Astrocyte (in vitro differentiated cells and primary cell): Measurements from ENCODE around the gene ZNF436. TPM values are rescaled to one million over a fixed set of nuclear protein-coding genes. Genes with fewer than 3 reads are reported as not detected.

ENCODE experiments used
- DNase-seq: peaks from one replicate; pipeline ENCODE4 v3.0.0-alpha.2; 2010; ENCODE audit warnings: low read depth
- FAIRE-seq: peaks from 2 replicates; lab custom pipeline; 2011; peaks lifted over from hg19 to GRCh38; lab: Jason Lieb, UNC
- H2AFZ ChIP-seq: 2 replicates; pipeline ENCODE4 v1.6.0; 2012; ENCODE audit warnings: low read depth, low read length, inconsistent platforms
- H3K27ac ChIP-seq: 2 replicates; pipeline ENCODE4 v1.5.1; 2011; ENCODE audit warnings: low read depth, low read length, inconsistent platforms
- H3K27me3 ChIP-seq: 2 replicates; pipeline ENCODE4 v1.6.0; 2011; ENCODE audit warnings: low read length, inconsistent platforms; ENCODE audit not compliant: insufficient read depth
- H3K36me3 ChIP-seq: 2 replicates; pipeline ENCODE4 v1.5.1; 2011; ENCODE audit warnings: low read length, inconsistent platforms; ENCODE audit not compliant: insufficient read depth
- H3K4me1 ChIP-seq: 2 replicates; pipeline ENCODE4 v1.5.1; 2011; ENCODE audit warnings: low read length, inconsistent platforms; ENCODE audit not compliant: insufficient read depth
- H3K4me2 ChIP-seq: 2 replicates; pipeline ENCODE4 v1.6.0; 2012; ENCODE audit warnings: low read length, inconsistent platforms
- H3K4me3 ChIP-seq: 2 replicates; pipeline ENCODE4 v1.5.1; 2011; ENCODE audit warnings: low read depth, mild to moderate bottlenecking, low read length, inconsistent platforms; ENCODE audit not compliant: insufficient read depth
- H3K79me2 ChIP-seq: 2 replicates; pipeline ENCODE4 v1.6.0; 2012; ENCODE audit warnings: mild to moderate bottlenecking, low read length, inconsistent platforms; ENCODE audit not compliant: insufficient read depth
- H3K9ac ChIP-seq: 2 replicates; pipeline ENCODE4 v1.6.0; 2012; ENCODE audit warnings: mild to moderate bottlenecking, low read length, inconsistent platforms
- H3K9me3 ChIP-seq: 2 replicates; pipeline ENCODE4 v1.5.1; 2012; ENCODE audit warnings: low read depth, mild to moderate bottlenecking, low read length, inconsistent platforms; ENCODE audit not compliant: insufficient read depth
- H4K20me1 ChIP-seq: 2 replicates; pipeline ENCODE4 v1.6.0; 2012; ENCODE audit warnings: low read length, inconsistent platforms; ENCODE audit not compliant: insufficient read depth
- H3K27ac Mint-ChIP-seq: one replicate; pipeline ENCODE4 v1.8.0; 2021; ENCODE audit warnings: mild to moderate bottlenecking, mixed read lengths; ENCODE audit not compliant: unreplicated experiment
- H3K27me3 Mint-ChIP-seq: one replicate; pipeline ENCODE4 v1.8.0; 2021; ENCODE audit warnings: low read depth, mixed read lengths; ENCODE audit not compliant: unreplicated experiment
- H3K36me3 Mint-ChIP-seq: one replicate; pipeline ENCODE4 v1.8.0; 2021; ENCODE audit warnings: low read depth, mixed read lengths; ENCODE audit not compliant: unreplicated experiment
- H3K4me1 Mint-ChIP-seq: one replicate; pipeline ENCODE4 v1.8.0; 2021; ENCODE audit warnings: low read depth, mixed read lengths; ENCODE audit not compliant: unreplicated experiment
- H3K4me3 Mint-ChIP-seq: one replicate; pipeline ENCODE4 v1.8.0; 2021; ENCODE audit warnings: mild to moderate bottlenecking, moderate library complexity, mixed read lengths; ENCODE audit not compliant: unreplicated experiment
- H3K9me3 Mint-ChIP-seq: one replicate; pipeline ENCODE4 v1.8.0; 2021; ENCODE audit warnings: mild to moderate bottlenecking, mixed read lengths; ENCODE audit not compliant: unreplicated experiment
- CTCF ChIP-seq: IDR thresholded peaks from 2 replicates; pipeline ENCODE4 v1.5.1; 2011; ENCODE audit warnings: low read depth, mild to moderate bottlenecking, inconsistent platforms, low read length, moderate library complexity; ENCODE audit not compliant: insufficient read depth
- EZH2 ChIP-seq: IDR thresholded peaks from 2 replicates; pipeline ENCODE4 v1.6.1; 2012; ENCODE audit warnings: mild to moderate bottlenecking, low read length, inconsistent platforms; ENCODE audit not compliant: insufficient read depth
- total RNA-seq: library from RNA; stranded (reverse); gene quantifications from 2 replicates; pipeline ENCODE4 v1.2.1, GENCODE V29; 2021

ZNF436 gene
- total RNA-seq, 1 donor from 2014 or later, result 12.2 TPM

DNA sequence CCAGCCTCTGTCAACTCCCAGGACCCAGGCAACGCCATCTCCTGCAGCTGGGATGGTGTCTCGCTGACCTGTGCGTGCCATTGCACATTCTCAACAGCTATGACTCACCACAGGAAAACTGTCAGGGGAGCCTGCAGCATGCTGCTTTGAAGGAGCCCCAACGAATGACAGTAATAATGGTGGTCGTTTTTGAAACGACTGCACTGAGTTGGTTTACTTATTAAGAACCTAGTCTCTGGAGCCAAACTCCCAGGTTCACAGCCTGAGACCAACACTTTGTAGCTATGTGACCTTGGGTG, 33.4 kb upstream of the ZNF436 start:
- Mint-ChIP-seq H3K4me1 (peaks cover 20% of the 10 kb centered on the region), H3K9me3 (no peaks in the 10 kb centered on the region), H3K27ac (peak overlapping the region; percentile 68), H3K4me3 (peak overlapping the region; percentile 37), H3K36me3 (no peaks in the 10 kb centered on the region), H3K27me3 (peaks cover 9% of the 10 kb centered on the region)
- TF ChIP-seq CTCF (no peak), EZH2 (no peak)
- H3K9me3 ChIP-seq, result no peaks in the 10 kb centered on the region
- DNase-seq, result peak; percentile 81
- no peaks in the 10 kb centered on the region for H3K27me3 ChIP-seq
- H4K20me1 ChIP-seq, result no peaks in the 10 kb centered on the region
- H3K4me1 ChIP-seq, result peaks cover 25% of the 10 kb centered on the region
- H3K36me3 ChIP-seq, result no peaks in the 10 kb centered on the region
- H3K4me2 ChIP-seq, result peak overlapping the region; percentile 66
- no peak overlapping the region for H2AFZ ChIP-seq
- H3K9ac ChIP-seq, result peak overlapping the region; percentile 22
- no peaks in the 10 kb centered on the region for H3K79me2 ChIP-seq
- FAIRE-seq, result no peak
- peak overlapping the region; percentile 24 for H3K4me3 ChIP-seq
- H3K27ac ChIP-seq, result peak overlapping the region; percentile 66

DNA sequence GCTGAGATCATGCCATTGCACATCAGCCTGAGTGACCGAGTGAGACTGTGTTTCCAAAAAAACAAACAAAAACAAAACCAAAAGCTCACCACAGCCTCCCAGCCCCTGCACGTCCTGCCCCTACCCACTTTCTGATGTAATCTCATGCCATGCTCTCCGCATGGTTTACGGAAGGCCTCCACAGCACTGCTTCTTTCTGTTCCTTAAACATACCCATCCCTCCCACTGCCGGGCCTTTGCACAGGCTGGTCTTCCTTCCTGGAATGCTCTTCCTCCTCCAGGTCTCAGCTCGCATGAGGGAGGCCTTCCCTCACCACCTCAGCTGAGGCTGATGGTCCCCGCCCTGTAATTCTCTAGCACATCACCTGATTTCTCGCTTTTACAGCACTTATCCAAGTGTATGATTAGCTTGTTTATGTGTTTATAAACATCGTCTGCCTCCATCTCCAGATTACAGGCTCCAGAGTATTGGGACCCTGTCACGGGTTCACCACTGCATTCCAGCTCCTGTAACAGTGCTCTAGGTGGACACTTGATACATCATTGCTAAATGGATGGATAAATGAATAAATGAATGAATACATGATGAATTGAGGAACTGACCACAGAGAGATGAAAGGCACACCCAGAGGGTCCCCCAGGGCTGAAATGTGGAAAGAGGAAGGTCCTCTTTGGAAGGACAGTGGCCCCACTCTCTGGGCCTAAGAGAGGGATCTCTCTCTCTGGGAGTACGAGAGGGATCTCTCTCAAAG, 32.8 kb upstream of the ZNF436 start:
- Histone ChIP-seq H3K9ac (peak overlapping the region; percentile 1), H3K36me3 (no peaks in the 10 kb centered on the region), H4K20me1 (no peaks in the 10 kb centered on the region), H3K9me3 (no peaks in the 10 kb centered on the region), H3K79me2 (no peaks in the 10 kb centered on the region), H3K27ac (peak overlapping the region; percentile 66), H3K4me3 (no peak overlapping the region), H3K4me1 (peaks cover 25% of the 10 kb centered on the region), H2AFZ (no peak overlapping the region), H3K27me3 (no peaks in the 10 kb centered on the region), H3K4me2 (peak overlapping the region; percentile 66)
- peaks cover 20% of the 10 kb centered on the region for H3K4me1 Mint-ChIP-seq
- H3K27me3 Mint-ChIP-seq, result peaks cover 14% of the 10 kb centered on the region
- TF ChIP-seq EZH2 (no peak), CTCF (no peak)
- H3K36me3 Mint-ChIP-seq, result no peaks in the 10 kb centered on the region
- H3K9me3 Mint-ChIP-seq, result no peaks in the 10 kb centered on the region
- H3K4me3 Mint-ChIP-seq, result no peak overlapping the region
- no peak for FAIRE-seq
- H3K27ac Mint-ChIP-seq, result peak overlapping the region; percentile 84
- no peak for DNase-seq

- no peaks in the 10 kb centered on the region for H3K27me3 ChIP-seq
- no peaks in the 10 kb centered on the region for H4K20me1 ChIP-seq
- no peak overlapping the region for H2AFZ ChIP-seq
- Mint-ChIP-seq H3K9me3 (no peaks in the 10 kb centered on the region), H3K27ac (no peak overlapping the region), H3K4me1 (peaks cover 20% of the 10 kb centered on the region), H3K36me3 (peaks cover 3% of the 10 kb centered on the region), H3K27me3 (peaks cover 21% of the 10 kb centered on the region), H3K4me3 (no peak overlapping the region)
- no peak overlapping the region for H3K4me2 ChIP-seq
- TF ChIP-seq CTCF, result no peak
- no peak overlapping the region for H3K9ac ChIP-seq
- no peak overlapping the region for H3K27ac ChIP-seq
- peaks cover 25% of the 10 kb centered on the region for H3K4me1 ChIP-seq
- FAIRE-seq (no peak), DNase-seq (no peak)
- H3K79me2 ChIP-seq, result no peaks in the 10 kb centered on the region
- H3K4me3 ChIP-seq, result no peak overlapping the region
- H3K36me3 ChIP-seq, result no peaks in the 10 kb centered on the region
- no peaks in the 10 kb centered on the region for H3K9me3 ChIP-seq
Observed at GRCh38 chr1:23401313-23401712, 31.7 kb upstream of the ZNF436 start.
